HG03439 (cell line): Measurements from ENCODE around the gene VWCE.
"Not testable (repeated sequence)": the region's sequence is repeated elsewhere in the genome, so short reads cannot be mapped to it uniquely, and the experiment has no call there.

ENCODE experiments used
- ATAC-seq: cut with Tn5 transposase; IDR thresholded peaks from one replicate; pipeline ENCODE4 v1.9.1; 2021; ENCODE audit warnings: mild to moderate bottlenecking, moderate library complexity; ENCODE audit not compliant: unreplicated experiment

Gene VWCE

GRCh38 chr11:61256710-61257482, 38.2 kb downstream of the VWCE start:
- ATAC-seq = no peak

- peak; percentile 73 for ATAC-seq
These were observed 40.6 kb downstream of the VWCE start for GRCh38 chr11:61254403-61255025.

GRCh38 chr11:61252332-61252731, 42.8 kb downstream of the VWCE start:
- not testable (repeated sequence) for ATAC-seq

GRCh38 chr11:61250796-61251765, 44.0 kb downstream of the VWCE start:
- not testable (repeated sequence) for ATAC-seq

GRCh38 chr11:61249201-61249600, 45.9 kb downstream of the VWCE start:
- ATAC-seq = not testable (repeated sequence)

- ATAC-seq = not testable (repeated sequence)
These were observed 47.0 kb downstream of the VWCE start for GRCh38 chr11:61248071-61248470.

GRCh38 chr11:61245284-61245964, 49.7 kb downstream of the VWCE start:
- not testable (repeated sequence) for ATAC-seq

- not testable (repeated sequence) for ATAC-seq
These were observed 53.6 kb downstream of the VWCE start for GRCh38 chr11:61241526-61241925.

- not testable (repeated sequence) for ATAC-seq
These were observed 54.2 kb downstream of the VWCE start, which contains the start of gene PGA5 for GRCh38 chr11:61240875-61241274. TSS of gene PGA5 (plus strand) at chr11:61241175. CDS start at chr11:61241227, 52 bp downstream.

GRCh38 chr11:61240288-61240687, 54.8 kb downstream of the VWCE start:
- not testable (repeated sequence) for ATAC-seq

- not testable (repeated sequence) for ATAC-seq
These were observed 58.0 kb downstream of the VWCE start for GRCh38 chr11:61237130-61237529.

- ATAC-seq = not testable (repeated sequence)
These were observed 62.5 kb downstream of the VWCE start for GRCh38 chr11:61232548-61233145.

GRCh38 chr11:61231585-61231984, 63.5 kb downstream of the VWCE start:
- not testable (repeated sequence) for ATAC-seq

- not testable (repeated sequence) for ATAC-seq
These were observed 64.1 kb downstream of the VWCE start for GRCh38 chr11:61231033-61231432.

GRCh38 chr11:61229458-61229857, 65.7 kb downstream of the VWCE start:
- ATAC-seq = not testable (repeated sequence)

- ATAC-seq = not testable (repeated sequence)
These were observed 68.5 kb downstream of the VWCE start for GRCh38 chr11:61226457-61227137.

- ATAC-seq = not testable (repeated sequence)
These were observed 72.4 kb downstream of the VWCE start for GRCh38 chr11:61222692-61223091.

GRCh38 chr11:61222047-61222446, 73.1 kb downstream of the VWCE start, which contains the start of gene PGA4:
TSS of gene PGA4 (plus strand) at chr11:61222347. CDS start at chr11:61222401, 54 bp downstream.
- not testable (repeated sequence) for ATAC-seq

- ATAC-seq = not testable (repeated sequence)
These were observed 76.1 kb downstream of the VWCE start for GRCh38 chr11:61219016-61219415.
